Suprapubic skin (tissue), 4 donors: Measurements from ENCODE around the gene KDM2B.

ENCODE experiments used
- EP300 ChIP-seq: sonication (generic); formaldehyde crosslinking; IDR thresholded peaks from one replicate; pipeline ENCODE4 v1.6.1; 2017; ENCODE audit warnings: antibody characterized with exemption
- POLR2A ChIP-seq, 2 donors: fragments of 450-650 bp; IDR thresholded peaks; one replicate each; pipeline ENCODE4 v1.6.1; 2017; ENCODE audit warnings: antibody characterized with exemption in 2 of 2, mild to moderate bottlenecking in 2 of 2, moderate library complexity in 2 of 2
- POLR2AphosphoS5 ChIP-seq, 3 donors: sonication (generic); formaldehyde crosslinking; IDR thresholded peaks; one replicate each; pipeline ENCODE4 v1.6.1; 2017; ENCODE audit warnings: antibody characterized with exemption in 3 of 3
- TF ChIP-seq, protein P1 (sequence below), 2 donors: fragments of 200-600 bp in 1 of 2; fragments of 450-650 bp in 1 of 2; sonication (generic) in 1 of 2; IDR thresholded peaks; one replicate each; pipeline ENCODE4 v1.5.1; 2016 to 2019; ENCODE audit warnings: antibody characterized with exemption in 2 of 2, mild to moderate bottlenecking in 1 of 2, moderate library complexity in 1 of 2

GRCh38 chr12:121595520-121595919 is 14.7 kb upstream of the KDM2B start:
- TF ChIP-seq POLR2A (IDR thresholded peaks at IDR 0.05): no peak
- TF ChIP-seq, protein P1, sequence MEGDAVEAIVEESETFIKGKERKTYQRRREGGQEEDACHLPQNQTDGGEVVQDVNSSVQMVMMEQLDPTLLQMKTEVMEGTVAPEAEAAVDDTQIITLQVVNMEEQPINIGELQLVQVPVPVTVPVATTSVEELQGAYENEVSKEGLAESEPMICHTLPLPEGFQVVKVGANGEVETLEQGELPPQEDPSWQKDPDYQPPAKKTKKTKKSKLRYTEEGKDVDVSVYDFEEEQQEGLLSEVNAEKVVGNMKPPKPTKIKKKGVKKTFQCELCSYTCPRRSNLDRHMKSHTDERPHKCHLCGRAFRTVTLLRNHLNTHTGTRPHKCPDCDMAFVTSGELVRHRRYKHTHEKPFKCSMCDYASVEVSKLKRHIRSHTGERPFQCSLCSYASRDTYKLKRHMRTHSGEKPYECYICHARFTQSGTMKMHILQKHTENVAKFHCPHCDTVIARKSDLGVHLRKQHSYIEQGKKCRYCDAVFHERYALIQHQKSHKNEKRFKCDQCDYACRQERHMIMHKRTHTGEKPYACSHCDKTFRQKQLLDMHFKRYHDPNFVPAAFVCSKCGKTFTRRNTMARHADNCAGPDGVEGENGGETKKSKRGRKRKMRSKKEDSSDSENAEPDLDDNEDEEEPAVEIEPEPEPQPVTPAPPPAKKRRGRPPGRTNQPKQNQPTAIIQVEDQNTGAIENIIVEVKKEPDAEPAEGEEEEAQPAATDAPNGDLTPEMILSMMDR (IDR thresholded peaks at IDR 0.05): no peak
- no peak for TF ChIP-seq POLR2AphosphoS5 (IDR thresholded peaks at IDR 0.05)
- TF ChIP-seq EP300: no peak
